Daoy (cell line): ENCODE data around the gene PTPRS. TPM values are rescaled to one million over a fixed set of nuclear protein-coding genes. Genes with fewer than 3 reads are reported as not detected.

ENCODE experiments used
- total RNA-seq: library from RNA; depleted of rRNA; stranded (reverse); fragments of >200 nt; shearing (Covaris generic); gene quantifications from 2 replicates; pipeline ENCODE4 v1.2.3, GENCODE V29; 2014; rRNA removed

Gene PTPRS
- total RNA-seq, 1 experiment from 2014 or later, result 38.9 TPM

Other genes starting within 250 kb of the PTPRS start
- not detected in 2 replicates for gene ZNRF4, start 114.6 kb upstream of the PTPRS start, total RNA-seq
- gene TINCR, start 227.1 kb upstream of the PTPRS start, total RNA-seq, result 0.12 and 0.40 TPM in 2 replicates